GM12878 (cell line): Measurements from ENCODE around the gene TBRG4. TPM values are rescaled to one million over a fixed set of nuclear protein-coding genes. Genes with fewer than 3 reads are reported as not detected.

ENCODE experiments used
- ATAC-seq: fragments of 200-7000 bp; cut with Tn5 transposase; 3 replicates; pipeline ENCODE4 v1.9.1; 2020; ENCODE audit warnings: mild to moderate bottlenecking, moderate library complexity
- BruUV-seq: library from RNA; stranded (reverse); fragments of 400-500 nt; replicated peaks from 2 replicates; lab custom pipeline; 2021; lab: Mats Ljungman, UMichigan
- CTCF ChIA-PET: fragments of 300-600 bp; sonication (Branson Sonifier 250); formaldehyde crosslinking; extraction: SDS; loops from one replicate; lab custom pipeline; 2021; ENCODE audit warnings: inconsistent platforms; lab: Yijun Ruan, JAX
- POLR2A ChIA-PET: fragments of 350-600 bp; formaldehyde crosslinking; extraction: SDS; loops from one replicate; lab custom pipeline; 2021; ENCODE audit warnings: inconsistent platforms; lab: Charles Lee
- RAD21 ChIA-PET: fragments of 300-600 bp; sonication (Branson Sonifier 250); formaldehyde crosslinking; loops from one replicate; lab custom pipeline; 2023; ENCODE audit warnings: antibody characterized with exemption; ENCODE audit not compliant: unreplicated experiment; lab: Charles Lee
- SMC1A ChIA-PET: fragments of 300-600 bp; sonication (Branson Sonifier 250); formaldehyde crosslinking; loops from one replicate; lab custom pipeline; 2023; ENCODE audit not compliant: unreplicated experiment, uncharacterized antibody; lab: Charles Lee
- DNase-seq: peaks from one replicate; pipeline ENCODE4 v3.0.0-alpha.2; 2011; ENCODE audit warnings: low read depth, low spot score
- FAIRE-seq: peaks from 3 replicates; lab custom pipeline; 2011; peaks lifted over from hg19 to GRCh38; lab: Jason Lieb, UNC
- H2AFZ ChIP-seq: 2 replicates; pipeline ENCODE4 v1.6.0; 2011; ENCODE audit warnings: low read depth, low read length, control low read depth; ENCODE audit not compliant: control insufficient read depth
- H3K27ac ChIP-seq: 2 replicates; pipeline ENCODE4 v1.5.1; 2011; ENCODE audit warnings: control low read depth; ENCODE audit not compliant: control insufficient read depth, insufficient read depth
- H3K27me3 ChIP-seq, 2 experiments: replicated peaks in 1 of 2; 2 replicates each; pipeline versions ENCODE4 v1.6.0 to v1.6.1; 2011; ENCODE audit warnings: low read length in 1 of 2; ENCODE audit not compliant: control insufficient read depth in 2 of 2, insufficient read depth in 2 of 2
- H3K36me3 ChIP-seq, 2 experiments: 2 replicates each; pipeline ENCODE4 v1.5.1; 2011; ENCODE audit warnings: low read length in 1 of 2; ENCODE audit not compliant: control insufficient read depth in 2 of 2, insufficient read depth in 2 of 2
- H3K4me1 ChIP-seq: 2 replicates; pipeline ENCODE4 v1.6.1; 2011; ENCODE audit warnings: mild to moderate bottlenecking, low read length, moderate library complexity, mixed read lengths; ENCODE audit not compliant: control insufficient read depth, insufficient read depth
- H3K4me2 ChIP-seq: 2 replicates; pipeline ENCODE4 v1.6.0; 2011; ENCODE audit warnings: control low read depth; ENCODE audit not compliant: control insufficient read depth, insufficient read depth
- H3K4me3 ChIP-seq: fragments of 200-600 bp; sonication (generic); 2 replicates; pipeline ENCODE4 v1.5.1; 2016
- H3K79me2 ChIP-seq: 2 replicates; pipeline ENCODE4 v1.6.0; 2011; ENCODE audit warnings: low read length; ENCODE audit not compliant: control insufficient read depth, insufficient read depth
- H3K9ac ChIP-seq: 2 replicates; pipeline ENCODE4 v1.8.0; 2011; ENCODE audit warnings: low read length, control low read depth, mixed read lengths; ENCODE audit not compliant: control insufficient read depth, insufficient read depth
- H3K9me3 ChIP-seq: replicated peaks from 3 replicates; pipeline ENCODE4 v1.5.1; 2011; ENCODE audit warnings: mild to moderate bottlenecking, low read length; ENCODE audit not compliant: control insufficient read depth, insufficient read depth
- H4K20me1 ChIP-seq: 2 replicates; pipeline ENCODE4 v1.6.0; 2011; ENCODE audit not compliant: control insufficient read depth, insufficient read depth
- EZH2 ChIP-seq: IDR thresholded peaks from 2 replicates; pipeline ENCODE4 v1.6.1; 2012; ENCODE audit warnings: low read depth, mild to moderate bottlenecking, control low read depth, inconsistent platforms, low read length, borderline replicate concordance; ENCODE audit not compliant: control insufficient read depth
- HDAC2 ChIP-seq: fragments of 200-600 bp; sonication (generic); IDR thresholded peaks from 2 replicates; pipeline ENCODE4 v1.6.1; 2017
- MLLT1 ChIP-seq: fragments of 450-650 bp; IDR thresholded peaks from 2 replicates; pipeline ENCODE4 v1.6.1; 2016; ENCODE audit warnings: mild to moderate bottlenecking
- MYB ChIP-seq: fragments of 150-350 bp; IDR thresholded peaks from 2 replicates; pipeline ENCODE4 v1.6.1; 2014; ENCODE audit warnings: mild to moderate bottlenecking, low read depth, low read length, borderline replicate concordance
- NR2F1 ChIP-seq: fragments of 450-650 bp; conservative IDR thresholded peaks from 2 replicates; pipeline ENCODE4 v1.6.1; 2017; ENCODE audit warnings: mild to moderate bottlenecking
- PAX8 ChIP-seq: fragments of 450-650 bp; IDR thresholded peaks from 2 replicates; pipeline ENCODE4 v1.6.1; 2017; ENCODE audit warnings: mild to moderate bottlenecking, moderate library complexity
- RBBP5 ChIP-seq: fragments of 200-600 bp; sonication (generic); conservative IDR thresholded peaks from 2 replicates; pipeline ENCODE4 v1.6.1; 2016
- RCOR1 ChIP-seq: conservative IDR thresholded peaks from 2 replicates; pipeline ENCODE4 v1.6.1; 2012; ENCODE audit warnings: low read depth, low read length, improper control_type of control experiment
- RUNX3 ChIP-seq: IDR thresholded peaks from 2 replicates; pipeline ENCODE4 v1.6.1; 2012; ENCODE audit warnings: low read length, inconsistent platforms
- WGBS: methylation state at CpG from one replicate; pipeline ENCODE4 v1.1.6; 2016; ENCODE audit warnings: low lambda C conversion rate; ENCODE audit not compliant: insufficient replicate concordance, insufficient coverage; ENCODE audit errors: missing lambda C conversion rate; 5-methylcytosine and 5-hydroxymethylcytosine counted together
- in situ Hi-C: fragments of 300-500 bp; cut with MboI; formaldehyde crosslinking; loops from 9 replicates; pipeline ENCODE4 v1.14.3; 2018; ENCODE audit warnings: mixed read lengths
- intact Hi-C: fragments of 100-400 bp; cut with micrococcal nuclease; formaldehyde crosslinking; loops from one replicate; pipeline ENCODE4 v1.14.2; 2022; ENCODE audit not compliant: unreplicated experiment
- polyA plus RNA-seq, 11 experiments: library from polyadenylated mRNA; depleted of rRNA in 4 of 11; unstranded in 6 of 11; stranded (reverse) in 5 of 11; fragments of >200 nt; fragmentation: Nextera tagmentation in 4 of 11; fragmentation: Illumina TruSeq in 1 of 11; extraction: Ambion mirVana in 4 of 11; extraction: Trizol in 1 of 11; gene quantifications; 1 replicate in 1 of 11; 2 replicates in 10 of 11; pipeline versions ENCODE4 v1.2.1 to v1.2.3, GENCODE V29; 2011 to 2016; ENCODE audit warnings: inconsistent platforms in 2 of 11, missing spikeins in 2 of 11, low read depth in 1 of 11
- total RNA-seq, 4 experiments: library from RNA; depleted of rRNA in 3 of 4; stranded (reverse); fragments of >200 nt in 3 of 4; fragmentation: Illumina TruSeq in 1 of 4; extraction: Trizol in 1 of 4; gene quantifications; 2 replicates each; pipeline versions ENCODE4 v1.2.1 to v1.2.3, GENCODE V29; 2013 to 2021

The TBRG4 gene
- total and polyA plus RNA-seq, 10 of the 15 experiments (the other 5 are each of a cell fraction or from before 2014, with no cell fraction given): 8.4 to 130 (median 118) TPM

GRCh38 chr7:45119550-45119949, 8.1 kb upstream of the TBRG4 start:
- in situ Hi-C loops: no loop called here
- ChIA-PET POLR2A (no interaction called here), CTCF (interaction anchor here (1.0 to 2.6 kb wide), 2 partner anchors 16 to 146 kb away, joined by 4 to 7 read pairs; no protein-coding TSS in a partner anchor)

More at GRCh38 chr7:45119550-45119949, 8.1 kb upstream of the TBRG4 start:
- Histone ChIP-seq H3K9me3 (no peaks in the 10 kb centered on the region), H3K36me3 (no peaks in the 10 kb centered on the region), H3K27me3 (no peaks in the 10 kb centered on the region; a peak in 1 of 4 replicates), H3K4me1 (peaks cover 5% of the 10 kb centered on the region), H3K9ac (no peak overlapping the region), H2AFZ (no peak overlapping the region), H3K79me2 (no peaks in the 10 kb centered on the region), H3K27ac (no peak overlapping the region), H4K20me1 (no peaks in the 10 kb centered on the region), H3K4me3 (no peak overlapping the region), H3K4me2 (no peak overlapping the region)
- no TSS peak for BruUV-seq
- ATAC-seq (no peak), FAIRE-seq (no peak), DNase-seq (no peak)
- SMC1A ChIA-PET: no interaction called here
- 81% methylated on average over 3 of the region's 3 CpGs for WGBS
- intact Hi-C loops: no loop called here
- TF ChIP-seq MLLT1 (no peak), RCOR1 (no peak), RUNX3 (no peak), NR2F1 (no peak), EZH2 (no peak), MYB (no peak), PAX8 (no peak), HDAC2 (no peak), RBBP5 (no peak)
- RAD21 ChIA-PET: no interaction called here
